ENCODE data around the gene CPA4.

CPA4 gene

GRCh38 chr7:130367088-130367755, 74.3 kb downstream of the CPA4 start:
- no peak for DNase-seq

GRCh38 chr7:130367836-130368746, 75.1 kb downstream of the CPA4 start:
- DNase-seq = peak in 1 of 2 experiments; percentile 25

- DNase-seq = no peak
Observed at GRCh38 chr7:130369110-130369711, 76.2 kb downstream of the CPA4 start.

GRCh38 chr7:130369831-130370550, 77.0 kb downstream of the CPA4 start:
- DNase-seq = no peak

GRCh38 chr7:130371046-130371445, 78.1 kb downstream of the CPA4 start:
- peak in 1 of 2 experiments; percentile 80 for DNase-seq

GRCh38 chr7:130372402-130373165, 79.6 kb downstream of the CPA4 start:
- no peak for DNase-seq

Measured in NCI-H446 (cell line).